K562 treated with DMSO at 1 percent for 48 hours (cell line): Measurements from ENCODE around the gene PSMC6. TPM values are rescaled to one million over a fixed set of nuclear protein-coding genes. Genes with fewer than 3 reads are reported as not detected.

Source experiments
- total RNA-seq: library from RNA; unstranded; fragments of 300-600 nt; gene quantifications from 2 replicates; pipeline ENCODE4 v1.2.3, GENCODE V29; 2022; ENCODE audit warnings: low replicate concordance; ENCODE audit errors: extremely low read depth

The PSMC6 gene
- not detected in 2 replicates for total RNA-seq

DNA sequence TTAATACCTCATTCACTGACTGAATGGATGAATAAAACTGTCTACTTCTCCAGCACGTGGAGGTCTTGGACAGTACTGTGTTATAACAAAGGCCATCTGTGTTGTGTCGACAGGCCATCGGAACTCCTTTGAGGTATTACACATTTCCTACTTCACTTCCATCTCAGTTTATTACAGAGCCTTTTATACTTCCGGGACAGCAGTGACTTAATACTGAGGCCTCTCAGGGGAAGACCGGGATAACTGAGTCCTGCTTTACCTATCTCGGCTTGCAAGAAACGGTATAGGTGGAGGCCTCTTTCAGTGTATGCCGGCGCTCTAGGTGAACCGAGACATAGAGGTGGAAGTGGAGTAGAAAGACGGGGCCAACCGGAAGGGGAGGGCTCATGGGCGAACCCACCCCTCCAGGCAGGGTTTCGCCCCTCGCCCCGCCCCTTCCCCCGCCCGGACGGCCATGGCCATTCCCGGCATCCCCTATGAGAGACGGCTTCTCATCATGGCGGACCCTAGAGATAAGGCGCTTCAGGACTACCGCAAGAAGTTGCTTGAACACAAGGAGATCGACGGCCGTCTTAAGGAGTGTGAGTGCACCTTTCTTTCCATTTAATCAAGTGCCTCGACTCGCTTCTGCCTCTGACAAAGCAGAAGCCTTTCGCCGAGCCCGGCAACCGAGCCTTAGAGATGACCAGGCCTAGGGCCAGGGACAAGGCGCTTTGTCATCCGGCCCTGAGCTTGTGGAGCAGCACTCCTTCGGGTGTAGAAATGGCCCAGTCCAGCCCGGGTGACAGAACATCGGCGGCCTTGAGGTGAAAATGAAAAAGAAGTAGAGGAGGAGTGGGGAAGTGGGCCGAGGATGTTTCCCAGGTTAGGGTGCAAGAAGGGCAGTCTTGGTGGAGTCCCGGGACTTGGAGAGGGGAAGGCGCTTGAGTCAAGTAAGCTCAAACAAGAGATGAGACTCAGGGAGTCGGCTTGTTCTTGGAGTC, at the start of gene PSMC6:
PSMC6 (plus strand) TSS at position 477 of the 983 bp plus-strand sequence; CDS start at position 497, 20 bp downstream.

GRCh38 chr14:52695481-52696091, 11.4 kb upstream of the PSMC6 start, which contains the start of gene ERO1A:
Gene ERO1A (minus strand): TSS chr14:52695558. CDS start chr14:52695481, 77 bp downstream.

DNA sequence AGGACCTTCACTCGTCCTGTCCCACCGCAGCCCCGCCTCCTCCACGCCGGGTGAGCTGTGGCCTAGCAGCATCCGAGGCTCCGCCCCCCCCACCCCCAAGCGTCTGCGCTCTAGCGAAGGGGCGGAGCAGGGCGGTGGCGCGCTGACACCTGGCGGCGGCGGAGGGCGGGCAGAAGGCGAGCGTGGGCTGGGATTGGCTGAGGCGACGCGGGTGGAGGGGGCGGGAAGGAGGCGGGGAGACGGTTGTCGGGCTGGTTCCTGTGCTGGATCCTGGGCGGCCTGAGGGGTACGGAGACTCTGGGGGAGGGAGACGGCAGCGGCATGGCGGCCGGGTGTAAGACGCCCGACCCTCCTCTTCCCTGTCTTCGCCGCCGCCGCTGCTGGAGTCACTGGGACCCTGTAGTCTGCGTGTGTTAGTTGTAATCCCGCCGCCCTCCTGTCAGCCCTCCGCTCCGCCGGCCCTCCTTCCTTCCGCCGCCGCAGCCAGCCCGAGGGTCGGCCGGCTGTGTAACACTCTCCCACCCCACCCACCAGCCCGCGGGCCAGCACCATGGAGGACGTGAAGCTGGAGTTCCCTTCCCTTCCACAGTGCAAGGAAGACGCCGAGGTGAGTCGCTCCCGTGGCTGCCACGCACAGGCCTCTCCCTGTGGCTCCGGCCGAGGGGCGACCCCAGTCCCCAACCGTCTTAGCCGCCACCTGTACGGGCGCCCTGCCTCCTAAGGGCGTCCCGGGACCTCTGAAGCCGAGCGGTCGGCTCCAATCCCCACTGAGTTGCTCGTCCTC, 23.1 kb downstream of the PSMC6 start, which contains the start of gene STYX:
STYX (plus strand) TSS at position 242 of the 784 bp plus-strand sequence; CDS start at position 551, 309 bp downstream.

Other genes with a start within 250 kb of the PSMC6 start
- not detected in 2 replicates for gene TXNDC16, start 154.7 kb upstream of the PSMC6 start, total RNA-seq
- gene GPR137C, start 154.4 kb upstream of the PSMC6 start, total RNA-seq: not detected in 2 replicates
- gene ERO1A, start 11.6 kb upstream of the PSMC6 start, total RNA-seq: not detected in 2 replicates
- gene STYX, start 23.0 kb downstream of the PSMC6 start, total RNA-seq: not detected in 2 replicates
- not detected in 2 replicates for gene GNPNAT1, start 84.4 kb downstream of the PSMC6 start, total RNA-seq
- gene FERMT2, start 243.8 kb downstream of the PSMC6 start, total RNA-seq: not detected in 2 replicates